Measurements from ENCODE around the gene CPED1. TPM values are rescaled to one million over a fixed set of nuclear protein-coding genes. Genes with fewer than 3 reads are reported as not detected.
"Not testable (repeated sequence)": the region's sequence is repeated elsewhere in the genome, so short reads cannot be mapped to it uniquely, and the experiment has no call there.

The CPED1 gene
- total RNA-seq, 2 experiments from 2014 or later = not detected

GRCh38 chr7:121244120-121244870 is 255.8 kb downstream of the CPED1 start:
- no peak overlapping the region for H3K27ac Mint-ChIP-seq
- intact Hi-C loops (cut with micrococcal nuclease) = no loop called here
- H3K4me3 Mint-ChIP-seq = no peak overlapping the region
- H3K4me1 Mint-ChIP-seq (ENCODE audit: low read depth) = no peaks in the 10 kb centered on the region
- H3K9me3 Mint-ChIP-seq = peaks cover 7% of the 10 kb centered on the region
- no peaks in the 10 kb centered on the region for H3K36me3 Mint-ChIP-seq (ENCODE audit: low read depth)
- CTCF ChIA-PET = no interaction called here
- H3K27me3 Mint-ChIP-seq (ENCODE audit: low read depth) = peaks cover 2% of the 10 kb centered on the region
- DNase-seq = no peak

- H3K27ac Mint-ChIP-seq; H3K4me3 Mint-ChIP-seq; H3K4me1 Mint-ChIP-seq (ENCODE audit: low read depth); CTCF ChIA-PET; H3K27me3 Mint-ChIP-seq (ENCODE audit: low read depth); intact Hi-C loops (cut with micrococcal nuclease); H3K36me3 Mint-ChIP-seq (ENCODE audit: low read depth); DNase-seq: not testable (repeated sequence)
- peaks cover 10% of the 10 kb centered on the region for H3K9me3 Mint-ChIP-seq
Observed at GRCh38 chr7:121251367-121251766, 262.9 kb downstream of the CPED1 start.

GRCh38 chr7:121252523-121253235 is 264.2 kb downstream of the CPED1 start:
- H3K27me3 Mint-ChIP-seq (ENCODE audit: low read depth); DNase-seq; H3K4me1 Mint-ChIP-seq (ENCODE audit: low read depth); H3K27ac Mint-ChIP-seq; intact Hi-C loops (cut with micrococcal nuclease); H3K4me3 Mint-ChIP-seq; H3K36me3 Mint-ChIP-seq (ENCODE audit: low read depth); CTCF ChIA-PET: not testable (repeated sequence)
- H3K9me3 Mint-ChIP-seq = peaks cover 10% of the 10 kb centered on the region

GRCh38 chr7:121259826-121260225 is 271.3 kb downstream of the CPED1 start:
- intact Hi-C loops (cut with micrococcal nuclease) = no loop called here
- no peak overlapping the region for H3K4me3 Mint-ChIP-seq
- no peaks in the 10 kb centered on the region for H3K36me3 Mint-ChIP-seq (ENCODE audit: low read depth)
- H3K27ac Mint-ChIP-seq = no peak overlapping the region
- no peaks in the 10 kb centered on the region for H3K9me3 Mint-ChIP-seq
- CTCF ChIA-PET = interaction anchor here (0.8 kb wide), 1 partner anchor 9 kb away, joined by 3 read pairs; no protein-coding TSS in a partner anchor
- peaks cover 2% of the 10 kb centered on the region for H3K27me3 Mint-ChIP-seq (ENCODE audit: low read depth)
- no peak for DNase-seq
- H3K4me1 Mint-ChIP-seq (ENCODE audit: low read depth) = no peaks in the 10 kb centered on the region

- Mint-ChIP-seq H3K36me3 (ENCODE audit: low read depth) (no peaks in the 10 kb centered on the region), H3K4me3 (no peak overlapping the region), H3K4me1 (ENCODE audit: low read depth) (no peaks in the 10 kb centered on the region), H3K27ac (no peak overlapping the region), H3K9me3 (no peaks in the 10 kb centered on the region), H3K27me3 (ENCODE audit: low read depth) (peaks cover 8% of the 10 kb centered on the region)
- no peak for DNase-seq
- CTCF ChIA-PET = no interaction called here
- intact Hi-C loops (cut with micrococcal nuclease) = no loop called here
Observed at GRCh38 chr7:121261207-121261884, 272.8 kb downstream of the CPED1 start.

GRCh38 chr7:121262221-121262620 is 273.7 kb downstream of the CPED1 start:
- Mint-ChIP-seq H3K27me3 (ENCODE audit: low read depth) (peaks cover 8% of the 10 kb centered on the region), H3K9me3 (no peaks in the 10 kb centered on the region), H3K27ac (no peak overlapping the region), H3K4me3 (no peak overlapping the region), H3K36me3 (ENCODE audit: low read depth) (no peaks in the 10 kb centered on the region), H3K4me1 (ENCODE audit: low read depth) (no peaks in the 10 kb centered on the region)
- CTCF ChIA-PET = no interaction called here
- no peak for DNase-seq
- intact Hi-C loops (cut with micrococcal nuclease) = no loop called here

- Mint-ChIP-seq H3K4me1 (ENCODE audit: low read depth) (no peaks in the 10 kb centered on the region), H3K27ac (no peak overlapping the region), H3K4me3 (no peak overlapping the region), H3K9me3 (no peaks in the 10 kb centered on the region), H3K27me3 (ENCODE audit: low read depth) (peaks cover 8% of the 10 kb centered on the region), H3K36me3 (ENCODE audit: low read depth) (no peaks in the 10 kb centered on the region)
- intact Hi-C loops (cut with micrococcal nuclease) = no loop called here
- CTCF ChIA-PET = no interaction called here
- no peak for DNase-seq
Observed at GRCh38 chr7:121262969-121263368, 274.5 kb downstream of the CPED1 start.

GRCh38 chr7:121266307-121266894 is 277.9 kb downstream of the CPED1 start:
- intact Hi-C loops (cut with micrococcal nuclease) = no loop called here
- no peaks in the 10 kb centered on the region for H3K4me1 Mint-ChIP-seq (ENCODE audit: low read depth)
- H3K9me3 Mint-ChIP-seq = no peaks in the 10 kb centered on the region
- H3K27me3 Mint-ChIP-seq (ENCODE audit: low read depth) = peaks cover 9% of the 10 kb centered on the region
- CTCF ChIA-PET = no interaction called here
- no peaks in the 10 kb centered on the region for H3K36me3 Mint-ChIP-seq (ENCODE audit: low read depth)
- no peak overlapping the region for H3K4me3 Mint-ChIP-seq
- no peak for DNase-seq
- no peak overlapping the region for H3K27ac Mint-ChIP-seq

- H3K4me1 Mint-ChIP-seq (ENCODE audit: low read depth) = no peaks in the 10 kb centered on the region
- no peaks in the 10 kb centered on the region for H3K36me3 Mint-ChIP-seq (ENCODE audit: low read depth)
- DNase-seq = no peak
- H3K27me3 Mint-ChIP-seq (ENCODE audit: low read depth) = peaks cover 13% of the 10 kb centered on the region
- no peak overlapping the region for H3K4me3 Mint-ChIP-seq
- H3K9me3 Mint-ChIP-seq = no peaks in the 10 kb centered on the region
- intact Hi-C loops (cut with micrococcal nuclease) = no loop called here
- CTCF ChIA-PET = no interaction called here
- H3K27ac Mint-ChIP-seq = no peak overlapping the region
Observed at GRCh38 chr7:121267612-121268011, 279.1 kb downstream of the CPED1 start.

GRCh38 chr7:121269798-121270197 is 281.3 kb downstream of the CPED1 start:
- Mint-ChIP-seq H3K36me3 (ENCODE audit: low read depth) (no peaks in the 10 kb centered on the region), H3K27me3 (ENCODE audit: low read depth) (peaks cover 26% of the 10 kb centered on the region), H3K4me3 (no peak overlapping the region), H3K27ac (no peak overlapping the region), H3K9me3 (no peaks in the 10 kb centered on the region), H3K4me1 (ENCODE audit: low read depth) (no peaks in the 10 kb centered on the region)
- intact Hi-C loops (cut with micrococcal nuclease) = no loop called here
- CTCF ChIA-PET = no interaction called here
- no peak for DNase-seq

- intact Hi-C loops (cut with micrococcal nuclease) = no loop called here
- peaks cover 20% of the 10 kb centered on the region for H3K27me3 Mint-ChIP-seq (ENCODE audit: low read depth)
Observed at GRCh38 chr7:121271098-121271497, 282.6 kb downstream of the CPED1 start.

GRCh38 chr7:121271916-121272315 is 283.4 kb downstream of the CPED1 start:
- Mint-ChIP-seq H3K4me1 (ENCODE audit: low read depth) (no peaks in the 10 kb centered on the region), H3K36me3 (ENCODE audit: low read depth) (no peaks in the 10 kb centered on the region), H3K9me3 (no peaks in the 10 kb centered on the region), H3K4me3 (no peak overlapping the region), H3K27ac (no peak overlapping the region), H3K27me3 (ENCODE audit: low read depth) (peaks cover 23% of the 10 kb centered on the region)
- intact Hi-C loops (cut with micrococcal nuclease) = no loop called here
- CTCF ChIA-PET = interaction anchor here (1.0 kb wide), 1 partner anchor 56 kb away, joined by 3 read pairs; no protein-coding TSS in a partner anchor
- DNase-seq = no peak

More at GRCh38 chr7:121271098-121271497, 282.6 kb downstream of the CPED1 start:
- Mint-ChIP-seq H3K4me3 (no peak overlapping the region), H3K4me1 (ENCODE audit: low read depth) (no peaks in the 10 kb centered on the region), H3K9me3 (no peaks in the 10 kb centered on the region), H3K27ac (no peak overlapping the region), H3K36me3 (ENCODE audit: low read depth) (no peaks in the 10 kb centered on the region)
- CTCF ChIA-PET = interaction anchor here (0.7 to 1.0 kb wide), 2 partner anchors 56 to 1376 kb away, joined by 3 to 4 read pairs; no protein-coding TSS in a partner anchor
- DNase-seq = no peak

Data from activated naive CD4-positive, alpha-beta T cell treated with anti-CD3 and anti-CD28 coated beads for 36 hours (primary cell).